ENCODE measurements around the gene UBQLN2.

DNA sequence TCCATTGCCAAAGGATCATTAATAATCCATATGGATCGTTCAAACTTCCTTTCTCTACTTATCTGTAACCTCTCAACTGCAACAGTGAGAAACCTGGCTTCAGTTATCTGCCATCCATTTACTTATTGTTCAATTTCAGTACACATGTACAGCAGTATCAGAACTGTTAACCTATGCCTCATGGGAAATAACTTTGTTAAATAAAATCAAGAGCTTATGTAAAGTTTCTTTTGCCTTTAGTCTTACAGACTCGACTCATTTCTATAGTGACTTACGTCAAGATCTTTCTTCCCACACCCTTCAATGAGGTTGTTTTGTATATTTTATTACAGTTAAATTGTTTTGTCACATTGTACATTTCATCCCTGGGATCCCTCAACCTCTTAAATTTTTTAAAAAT is 11.4 kb downstream of the UBQLN2 start:
- TF ChIP-seq, protein P1, sequence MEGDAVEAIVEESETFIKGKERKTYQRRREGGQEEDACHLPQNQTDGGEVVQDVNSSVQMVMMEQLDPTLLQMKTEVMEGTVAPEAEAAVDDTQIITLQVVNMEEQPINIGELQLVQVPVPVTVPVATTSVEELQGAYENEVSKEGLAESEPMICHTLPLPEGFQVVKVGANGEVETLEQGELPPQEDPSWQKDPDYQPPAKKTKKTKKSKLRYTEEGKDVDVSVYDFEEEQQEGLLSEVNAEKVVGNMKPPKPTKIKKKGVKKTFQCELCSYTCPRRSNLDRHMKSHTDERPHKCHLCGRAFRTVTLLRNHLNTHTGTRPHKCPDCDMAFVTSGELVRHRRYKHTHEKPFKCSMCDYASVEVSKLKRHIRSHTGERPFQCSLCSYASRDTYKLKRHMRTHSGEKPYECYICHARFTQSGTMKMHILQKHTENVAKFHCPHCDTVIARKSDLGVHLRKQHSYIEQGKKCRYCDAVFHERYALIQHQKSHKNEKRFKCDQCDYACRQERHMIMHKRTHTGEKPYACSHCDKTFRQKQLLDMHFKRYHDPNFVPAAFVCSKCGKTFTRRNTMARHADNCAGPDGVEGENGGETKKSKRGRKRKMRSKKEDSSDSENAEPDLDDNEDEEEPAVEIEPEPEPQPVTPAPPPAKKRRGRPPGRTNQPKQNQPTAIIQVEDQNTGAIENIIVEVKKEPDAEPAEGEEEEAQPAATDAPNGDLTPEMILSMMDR (IDR thresholded peaks at IDR 0.05 in 4 of 5, conservative IDR thresholded peaks at IDR 0.05 in 1 of 5): no peak
- no peak for TF ChIP-seq POLR2A (IDR thresholded peaks at IDR 0.05)
